ENCODE results near the gene C21orf58.
A peak's percentile ranks its signal among the peaks of the same experiment; 100 is the strongest.

Gene C21orf58

GRCh38 chr21:46268371-46268770 lies 55.3 kb downstream of the C21orf58 start:
- H3K9me3 ChIP-seq (replicated peaks in 1 of 11): no peaks in the 10 kb centered on the region
- no peak overlapping the region for H3K4me2 ChIP-seq
- H4K20me1 ChIP-seq: peaks cover 12 to 97% (median 61%) of the 10 kb centered on the region in 11 experiments; a peak in 19 of 22 replicates
- peaks cover 98 to 100% (median 100%) of the 10 kb centered on the region in 11 experiments for H3K36me3 ChIP-seq
- H3K27ac ChIP-seq: no peak overlapping the region
- no peaks in the 10 kb centered on the region for H3K4me1 ChIP-seq
- no peaks in the 10 kb centered on the region for H3K27me3 ChIP-seq
- H3K9ac ChIP-seq: no peak overlapping the region
- TF ChIP-seq Cebpa-rat (IDR thresholded peaks at IDR 0.05): no peak
- no peak overlapping the region for H3K4me3 ChIP-seq

- no peak overlapping the region for H3K4me2 ChIP-seq
- H4K20me1 ChIP-seq: peaks cover 7 to 88% (median 56%) of the 10 kb centered on the region in 11 experiments; a peak in 18 of 22 replicates
- H3K4me1 ChIP-seq: no peaks in the 10 kb centered on the region
- H3K27ac ChIP-seq: no peak overlapping the region
- no peaks in the 10 kb centered on the region for H3K27me3 ChIP-seq
- H3K9me3 ChIP-seq (replicated peaks in 1 of 11): no peaks in the 10 kb centered on the region
- TF ChIP-seq Cebpa-rat (IDR thresholded peaks at IDR 0.05): no peak
- H3K4me3 ChIP-seq: no peak overlapping the region
- peaks cover 95 to 100% (median 98%) of the 10 kb centered on the region in 11 experiments for H3K36me3 ChIP-seq
- no peak overlapping the region for H3K9ac ChIP-seq
Measured at GRCh38 chr21:46266946-46267345, 56.7 kb downstream of the C21orf58 start.

- Histone ChIP-seq H3K4me3 (no peak overlapping the region), H3K9ac (0 out of 22 replicates have a peak overlapping the region, but pooled peaks of 1 of the 11 experiments have one; percentile 18), H3K9me3 (replicated peaks in 1 of 11) (no peaks in the 10 kb centered on the region), H3K27me3 (no peaks in the 10 kb centered on the region), H3K4me1 (no peaks in the 10 kb centered on the region), H4K20me1 (peaks cover 7 to 85% (median 53%) of the 10 kb centered on the region in 11 experiments; a peak in 18 of 22 replicates), H3K27ac (no peak overlapping the region), H3K4me2 (no peak overlapping the region), H3K36me3 (peaks cover 94 to 100% (median 98%) of the 10 kb centered on the region in 11 experiments)
- TF ChIP-seq Cebpa-rat (IDR thresholded peaks at IDR 0.05): no peak
Measured at GRCh38 chr21:46265736-46266525, 57.7 kb downstream of the C21orf58 start.

- H4K20me1 ChIP-seq: peaks cover 2 to 87% (median 47%) of the 10 kb centered on the region in 11 experiments; a peak in 18 of 22 replicates
- peaks cover 95 to 100% (median 98%) of the 10 kb centered on the region in 11 experiments for H3K36me3 ChIP-seq
- no peaks in the 10 kb centered on the region for H3K9me3 ChIP-seq (replicated peaks in 1 of 11)
- no peak overlapping the region for H3K4me2 ChIP-seq
- H3K9ac ChIP-seq: no peak overlapping the region
- no peak overlapping the region for H3K4me3 ChIP-seq
- H3K27me3 ChIP-seq: no peaks in the 10 kb centered on the region
- no peak overlapping the region for H3K27ac ChIP-seq
- no peak for TF ChIP-seq Cebpa-rat (IDR thresholded peaks at IDR 0.05)
- no peaks in the 10 kb centered on the region for H3K4me1 ChIP-seq
Measured at GRCh38 chr21:46264690-46265144, 59.0 kb downstream of the C21orf58 start.

GRCh38 chr21:46264046-46264689 lies 59.5 kb downstream of the C21orf58 start:
- H3K9me3 ChIP-seq (replicated peaks in 1 of 11): no peaks in the 10 kb centered on the region
- no peaks in the 10 kb centered on the region for H3K4me1 ChIP-seq
- no peak for TF ChIP-seq Cebpa-rat (IDR thresholded peaks at IDR 0.05)
- peaks cover 95 to 100% (median 98%) of the 10 kb centered on the region in 11 experiments for H3K36me3 ChIP-seq
- no peak overlapping the region for H3K9ac ChIP-seq
- no peaks in the 10 kb centered on the region for H3K27me3 ChIP-seq
- no peak overlapping the region for H3K4me2 ChIP-seq
- H4K20me1 ChIP-seq: peaks cover 0 to 86% (median 45%) of the 10 kb centered on the region in 11 experiments; a peak in 18 of 22 replicates
- H3K4me3 ChIP-seq: no peak overlapping the region
- H3K27ac ChIP-seq: no peak overlapping the region

GRCh38 chr21:46256501-46256994 lies 67.1 kb downstream of the C21orf58 start:
- Histone ChIP-seq H3K36me3 (peaks cover 91 to 100% (median 99%) of the 10 kb centered on the region in 11 experiments), H3K9ac (peak overlapping the region in 1 of 11 experiments; percentile 25; a peak in 1 of 22 replicates), H3K4me3 (no peak overlapping the region), H4K20me1 (peaks cover 0 to 63% (median 25%) of the 10 kb centered on the region in 11 experiments; a peak in 15 of 22 replicates), H3K4me2 (no peak overlapping the region), H3K27ac (no peak overlapping the region), H3K27me3 (no peaks in the 10 kb centered on the region), H3K4me1 (peaks cover 19 to 38% (median 32%) of the 10 kb centered on the region in 10 experiments), H3K9me3 (replicated peaks in 1 of 11) (peaks cover 0 to 7% (median 0%) of the 10 kb centered on the region in 11 experiments; a peak in 6 of 22 replicates)
- TF ChIP-seq Cebpa-rat (IDR thresholded peaks at IDR 0.05): no peak

- H3K36me3 ChIP-seq: peaks cover 91 to 100% (median 99%) of the 10 kb centered on the region in 11 experiments
- H3K27ac ChIP-seq: no peak overlapping the region
- peaks cover 0 to 57% (median 22%) of the 10 kb centered on the region in 11 experiments; a peak in 15 of 22 replicates for H4K20me1 ChIP-seq
- peaks cover 19 to 41% (median 33%) of the 10 kb centered on the region in 10 experiments for H3K4me1 ChIP-seq
- no peak for TF ChIP-seq Cebpa-rat (IDR thresholded peaks at IDR 0.05)
- H3K9ac ChIP-seq: peak overlapping the region in 1 of 11 experiments; percentile 25; a peak in 1 of 22 replicates
- H3K4me2 ChIP-seq: 0 out of 22 replicates have a peak overlapping the region, but pooled peaks of 1 of the 11 experiments have one; percentile 73
- H3K9me3 ChIP-seq (replicated peaks in 1 of 11): peaks cover 0 to 13% (median 0%) of the 10 kb centered on the region in 11 experiments; a peak in 10 of 22 replicates
- H3K4me3 ChIP-seq: no peak overlapping the region
- no peaks in the 10 kb centered on the region for H3K27me3 ChIP-seq
Measured at GRCh38 chr21:46255758-46256337, 67.8 kb downstream of the C21orf58 start.

- H3K4me2 ChIP-seq: peak overlapping the region; percentile 56 to 96 (median 73); a peak in 16 of 22 replicates
- peaks cover 0 to 50% (median 22%) of the 10 kb centered on the region in 11 experiments; a peak in 14 of 22 replicates for H4K20me1 ChIP-seq
- peaks cover 0 to 20% (median 0%) of the 10 kb centered on the region in 11 experiments; a peak in 10 of 22 replicates for H3K9me3 ChIP-seq (replicated peaks in 1 of 11)
- peak overlapping the region in 2 of 11 experiments; percentile 68 to 74; a peak in 1 of 22 replicates for H3K27ac ChIP-seq
- no peaks in the 10 kb centered on the region for H3K27me3 ChIP-seq
- H3K36me3 ChIP-seq: peaks cover 91 to 100% (median 99%) of the 10 kb centered on the region in 11 experiments
- H3K4me1 ChIP-seq: peaks cover 19 to 48% (median 39%) of the 10 kb centered on the region in 10 experiments
- H3K4me3 ChIP-seq: no peak overlapping the region
- TF ChIP-seq Cebpa-rat (IDR thresholded peaks at IDR 0.05): no peak
- H3K9ac ChIP-seq: peak overlapping the region in 3 of 11 experiments; percentile 4 to 47 (median 37); a peak in 2 of 22 replicates
Measured at GRCh38 chr21:46255166-46255565, 68.5 kb downstream of the C21orf58 start.
